ENCODE results near the gene ZFAND3.

GRCh38 chr6:37988696-37989095 lies 169.2 kb downstream of the ZFAND3 start:
- TF ChIP-seq POLR2A (IDR thresholded peaks at IDR 0.05; ENCODE audit: low read depth, low read length) (no peak), POLR2AphosphoS5 (IDR thresholded peaks at IDR 0.05; ENCODE audit: low read depth, low read length) (no peak)
